Activated gamma-delta T cell (primary cell): ENCODE data around the gene ANAPC7.
"Not testable (repeated sequence)": the region's sequence is repeated elsewhere in the genome, so short reads cannot be mapped to it uniquely, and the experiment has no call there.

ENCODE experiments used
- DNase-seq: peaks from one replicate; lab custom pipeline; 2025; lab: John Stamatoyannopoulos, UW
- total RNA-seq, 2 donors: gene quantifications; one replicate each; lab custom pipeline; 2026; lab: John Stamatoyannopoulos, UW

Gene ANAPC7, protein sequence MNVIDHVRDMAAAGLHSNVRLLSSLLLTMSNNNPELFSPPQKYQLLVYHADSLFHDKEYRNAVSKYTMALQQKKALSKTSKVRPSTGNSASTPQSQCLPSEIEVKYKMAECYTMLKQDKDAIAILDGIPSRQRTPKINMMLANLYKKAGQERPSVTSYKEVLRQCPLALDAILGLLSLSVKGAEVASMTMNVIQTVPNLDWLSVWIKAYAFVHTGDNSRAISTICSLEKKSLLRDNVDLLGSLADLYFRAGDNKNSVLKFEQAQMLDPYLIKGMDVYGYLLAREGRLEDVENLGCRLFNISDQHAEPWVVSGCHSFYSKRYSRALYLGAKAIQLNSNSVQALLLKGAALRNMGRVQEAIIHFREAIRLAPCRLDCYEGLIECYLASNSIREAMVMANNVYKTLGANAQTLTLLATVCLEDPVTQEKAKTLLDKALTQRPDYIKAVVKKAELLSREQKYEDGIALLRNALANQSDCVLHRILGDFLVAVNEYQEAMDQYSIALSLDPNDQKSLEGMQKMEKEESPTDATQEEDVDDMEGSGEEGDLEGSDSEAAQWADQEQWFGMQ
- 57.4 to 60.4 reads per million in 2 donors for total RNA-seq

GRCh38 chr12:110403146-110403975 lies at the start of gene ANAPC7:
ANAPC7 (minus strand) TSS chr12:110403708; CDS start chr12:110403627, 81 bp downstream.
- peak; percentile 71 for DNase-seq

GRCh38 chr12:110451263-110451662 lies 47.8 kb upstream of the ANAPC7 start:
- DNase-seq = no peak

- peak; percentile 88 for DNase-seq
Measured at GRCh38 chr12:110449799-110450497, 46.4 kb upstream of the ANAPC7 start, which contains the start of gene ARPC3. ARPC3 (minus strand) TSS chr12:110450337; CDS start chr12:110450260, 77 bp downstream.

- no peak for DNase-seq
Measured at GRCh38 chr12:110444455-110444854, 40.9 kb upstream of the ANAPC7 start.

GRCh38 chr12:110436231-110436630 lies 32.7 kb upstream of the ANAPC7 start:
- no peak for DNase-seq

GRCh38 chr12:110431957-110432587 lies 28.6 kb upstream of the ANAPC7 start:
- no peak for DNase-seq

DNA sequence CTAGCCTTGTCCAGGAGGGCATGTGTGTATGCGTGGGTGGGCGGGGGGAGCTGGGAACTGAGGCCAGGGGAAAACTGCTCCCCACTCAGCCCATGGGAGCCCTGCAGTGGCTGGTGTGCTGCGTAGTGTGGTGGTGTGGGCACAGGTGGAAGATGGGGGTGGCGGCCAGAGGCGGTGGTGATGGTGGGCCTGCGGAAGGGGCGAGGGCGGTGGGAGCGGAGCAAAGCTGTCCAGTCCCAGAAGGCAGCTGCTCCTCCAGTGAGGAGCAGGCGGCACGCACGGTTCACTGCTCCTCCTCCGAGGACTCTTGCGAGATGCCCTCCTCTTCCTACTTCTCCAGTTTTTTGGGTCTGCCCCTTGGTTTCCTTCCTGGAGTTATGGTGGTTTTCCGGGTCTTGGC lies 26.2 kb upstream of the ANAPC7 start:
- DNase-seq = not testable (repeated sequence)

GRCh38 chr12:110426406-110426805 lies 22.9 kb upstream of the ANAPC7 start:
- DNase-seq = no peak

DNA sequence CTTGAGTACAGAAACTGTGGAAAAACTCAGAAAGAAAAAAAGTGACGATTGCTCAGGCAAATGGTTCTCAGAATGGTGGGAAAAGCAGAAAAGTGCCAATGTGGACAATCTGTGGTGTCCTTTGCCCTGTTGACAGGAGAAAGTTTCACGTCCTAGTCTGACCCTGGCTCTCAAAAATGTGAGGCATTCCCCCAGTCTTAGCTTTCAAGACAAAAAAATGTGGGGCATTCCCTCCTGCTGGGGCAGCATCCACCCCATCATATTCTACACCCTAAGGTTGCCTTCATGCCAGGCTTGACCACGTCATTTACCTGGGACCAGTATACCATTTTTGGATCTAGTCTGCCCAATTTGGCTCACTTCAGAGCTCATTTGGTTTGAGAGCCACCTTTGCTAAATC lies 20.7 kb upstream of the ANAPC7 start:
- no peak for DNase-seq

DNA sequence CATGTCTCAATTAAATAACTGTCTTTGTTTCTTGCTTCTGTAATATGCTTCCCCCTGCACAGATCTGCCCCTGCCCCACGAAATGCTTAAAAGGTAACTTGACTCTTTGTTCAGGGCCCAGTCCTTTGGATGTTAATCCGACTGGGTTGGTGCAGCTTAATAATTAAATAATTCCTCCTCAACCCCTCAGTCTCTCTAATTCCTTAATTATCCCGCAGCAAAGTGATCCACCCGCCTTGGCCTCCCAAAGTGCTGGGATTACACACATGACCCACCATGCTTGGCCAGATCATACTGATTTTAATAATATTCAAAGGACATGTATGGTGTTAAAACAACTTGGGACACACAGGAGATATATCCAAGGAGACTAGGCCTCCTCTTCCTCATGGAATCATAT lies 18.2 kb upstream of the ANAPC7 start:
- DNase-seq = no peak

- no peak for DNase-seq
Measured at GRCh38 chr12:110421159-110421661, 17.7 kb upstream of the ANAPC7 start.

DNA sequence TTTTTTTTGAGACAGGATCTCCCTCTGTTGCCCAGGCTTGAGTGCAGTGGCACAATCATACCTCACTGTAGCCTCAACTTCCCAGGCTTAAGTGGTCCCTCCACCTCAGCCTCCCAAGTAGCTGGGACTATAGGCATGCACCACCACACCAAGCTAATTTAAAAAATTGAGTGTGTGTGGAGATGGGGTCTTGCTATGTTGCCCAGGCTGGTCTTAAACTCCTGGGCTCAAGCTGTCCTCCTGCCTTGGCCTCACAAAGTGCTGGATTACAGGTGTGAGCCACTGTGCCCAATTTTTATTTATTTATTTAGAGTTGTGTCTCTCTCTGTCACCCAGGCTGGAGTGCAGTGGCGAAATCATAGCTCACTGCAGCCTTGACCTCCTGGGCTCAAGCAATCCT lies 17.1 kb upstream of the ANAPC7 start:
- DNase-seq = not testable (repeated sequence)

DNA sequence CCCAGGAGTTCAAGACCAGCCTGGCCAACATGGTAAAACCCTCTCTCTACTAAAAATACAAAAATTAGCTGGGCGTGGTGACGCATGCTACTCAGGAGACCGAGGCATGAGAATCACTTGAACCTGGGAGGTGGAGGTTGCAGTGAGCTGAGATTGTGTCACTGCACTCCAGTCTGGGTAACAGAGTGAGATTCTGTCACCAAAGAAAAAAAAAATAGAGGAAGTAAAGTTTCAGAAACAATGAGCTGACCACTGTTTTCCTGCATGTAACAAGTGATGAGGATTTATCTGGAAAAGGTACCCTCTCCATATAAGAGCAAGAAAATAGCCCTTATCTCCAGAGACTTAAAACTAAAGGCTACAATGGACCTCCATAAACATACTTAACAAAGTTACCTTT lies 13.6 kb upstream of the ANAPC7 start:
- not testable (repeated sequence) for DNase-seq

DNA sequence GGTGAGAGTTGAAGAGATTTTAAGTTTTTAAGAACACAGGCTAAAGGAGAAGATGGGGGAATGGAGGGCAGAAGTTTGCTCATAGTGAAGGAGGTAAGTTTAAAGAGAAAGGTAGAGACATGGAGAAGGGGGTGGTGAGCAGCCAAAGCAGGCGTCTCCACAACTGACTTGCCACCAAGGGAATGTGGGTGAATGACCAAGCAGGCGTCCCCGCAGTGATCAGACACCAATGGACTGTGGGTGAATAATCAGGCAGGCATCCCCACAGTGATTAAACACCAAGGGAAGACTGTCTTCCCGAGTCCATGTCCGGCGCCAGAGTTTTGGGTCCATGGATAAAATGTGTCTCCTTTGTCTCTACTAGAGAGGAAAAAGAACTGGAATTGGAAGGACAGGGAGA lies 6.6 kb upstream of the ANAPC7 start:
- not testable (repeated sequence) for DNase-seq

GRCh38 chr12:110405126-110405662 lies 1.7 kb upstream of the ANAPC7 start:
- DNase-seq = not testable (repeated sequence)

GRCh38 chr12:110403976-110404682 lies 621 bp upstream of the ANAPC7 start:
- peak; percentile 51 for DNase-seq

DNA sequence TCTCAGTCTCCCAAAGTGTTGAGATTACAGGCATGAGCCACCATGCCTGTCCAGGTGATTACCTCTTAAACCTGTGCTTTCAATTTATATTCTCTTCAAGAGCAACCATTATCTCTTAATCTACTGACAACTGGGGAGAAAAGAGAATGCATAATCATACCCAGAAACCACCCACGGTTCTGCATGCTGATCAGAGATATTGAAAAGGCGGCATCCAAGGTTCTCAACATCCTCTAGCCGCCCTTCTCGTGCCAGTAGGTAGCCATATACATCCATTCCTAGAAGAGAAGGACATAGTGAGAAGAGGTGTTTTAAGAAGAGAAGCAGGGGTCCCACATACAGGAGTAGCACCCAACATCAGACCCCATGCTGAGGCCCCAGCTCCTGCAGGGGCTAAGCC lies 20.8 kb downstream of the ANAPC7 start:
- DNase-seq = no peak

- DNase-seq = no peak
Measured at GRCh38 chr12:110379631-110380030, 23.9 kb downstream of the ANAPC7 start.

DNA sequence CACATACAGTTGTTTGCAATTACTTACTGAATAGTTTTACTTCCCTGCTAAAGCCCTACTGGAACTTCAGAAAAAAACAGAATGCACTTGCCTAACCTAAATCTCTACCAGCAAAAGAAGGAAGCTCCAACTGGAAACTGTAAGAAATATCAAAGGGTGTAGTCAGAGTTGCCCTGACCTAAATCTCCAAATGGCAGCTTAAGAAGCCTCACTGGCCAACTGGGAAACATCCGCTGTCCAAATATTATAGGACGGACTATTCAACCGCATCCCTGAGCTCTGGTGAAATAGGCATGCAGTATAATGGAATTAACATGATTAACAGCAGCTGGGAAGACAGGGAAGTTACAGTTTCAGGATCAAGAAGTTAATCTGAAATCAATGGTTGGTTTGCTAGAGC lies 24.3 kb downstream of the ANAPC7 start:
- no peak for DNase-seq

DNA sequence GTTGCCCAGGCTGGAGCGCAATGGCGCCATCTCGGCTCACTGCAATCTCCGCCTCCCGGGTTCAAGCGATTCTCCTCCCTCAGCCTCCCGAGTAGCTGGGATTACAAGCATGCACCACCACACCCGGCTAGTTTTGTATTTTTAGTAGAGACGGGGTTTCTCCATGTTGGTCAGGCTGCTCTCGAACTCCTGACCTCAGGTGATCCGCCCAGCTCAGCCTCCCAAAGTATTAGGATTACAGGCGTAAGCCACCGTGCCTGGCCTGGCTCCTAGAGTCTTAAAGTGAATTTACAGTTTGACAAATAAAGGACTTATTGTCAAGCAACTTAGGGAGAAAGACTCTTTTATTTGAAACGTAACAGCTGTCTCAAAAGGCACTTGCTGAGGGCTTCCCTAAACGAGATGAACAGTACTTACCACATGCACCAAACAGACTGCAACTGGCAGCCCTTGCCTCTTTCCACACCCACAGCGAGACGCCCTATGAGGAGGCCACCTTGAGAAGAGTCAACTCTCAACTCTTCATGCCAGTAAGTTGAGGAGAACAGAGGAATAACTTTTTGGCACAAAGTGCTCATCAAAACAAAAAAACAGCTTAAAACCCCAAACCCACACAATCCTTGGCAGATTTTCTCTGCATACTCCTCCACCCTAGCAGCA lies 25.2 kb downstream of the ANAPC7 start:
- not testable (repeated sequence) for DNase-seq
